HG02884 (cell line): ENCODE measurements around the gene TRIM46.
"Not testable (repeated sequence)": the region's sequence is repeated elsewhere in the genome, so short reads cannot be mapped to it uniquely, and the experiment has no call there.

Experiments used
- ATAC-seq: cut with Tn5 transposase; IDR thresholded peaks from one replicate; pipeline ENCODE4 v1.9.1; 2021; ENCODE audit warnings: mild to moderate bottlenecking, moderate library complexity; ENCODE audit not compliant: unreplicated experiment

TRIM46 gene

GRCh38 chr1:155226188-155226909 is 52.7 kb downstream of the TRIM46 start:
- no peak for ATAC-seq

GRCh38 chr1:155226910-155227260 is 53.2 kb downstream of the TRIM46 start:
- ATAC-seq: no peak

GRCh38 chr1:155227261-155228095 is 53.8 kb downstream of the TRIM46 start:
- peak; percentile 89 for ATAC-seq

GRCh38 chr1:155228096-155228427 is 54.4 kb downstream of the TRIM46 start:
- no peak for ATAC-seq

GRCh38 chr1:155231302-155231701 is 57.7 kb downstream of the TRIM46 start:
- not testable (repeated sequence) for ATAC-seq

- ATAC-seq: not testable (repeated sequence)
Observed at GRCh38 chr1:155232001-155232978, 58.6 kb downstream of the TRIM46 start.

- not testable (repeated sequence) for ATAC-seq
Observed at GRCh38 chr1:155233502-155233901, 59.9 kb downstream of the TRIM46 start.
